ENCODE results near the gene PLEKHH2. TPM values are rescaled to one million over a fixed set of nuclear protein-coding genes. Genes with fewer than 3 reads are reported as not detected.
"Not testable (repeated sequence)": the region's sequence is repeated elsewhere in the genome, so short reads cannot be mapped to it uniquely, and the experiment has no call there.

The PLEKHH2 gene
- total RNA-seq, 1 experiment from 2014 or later: 0.72 TPM

DNA sequence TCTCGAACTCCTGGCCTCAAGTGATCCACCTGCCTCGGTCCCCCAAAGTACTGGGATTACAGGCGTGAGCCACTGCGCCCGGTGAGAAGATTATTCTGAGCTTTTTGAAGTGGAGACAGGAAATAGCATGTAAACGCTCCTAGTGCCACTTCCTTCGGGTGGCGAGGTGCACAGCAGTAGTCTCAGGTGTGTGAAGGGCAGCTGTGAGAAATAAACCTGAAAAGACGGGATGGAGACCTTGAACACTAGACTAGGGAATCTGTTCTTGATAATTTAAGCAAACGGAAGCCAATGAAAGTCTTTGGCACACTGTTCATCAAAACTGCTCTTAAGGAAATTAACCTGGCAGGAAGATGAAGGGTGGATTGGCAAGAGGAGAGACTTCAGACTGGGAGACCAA is 439 bp upstream of the PLEKHH2 start:
- no peak for DNase-seq (ENCODE audit: low read depth)

DNA sequence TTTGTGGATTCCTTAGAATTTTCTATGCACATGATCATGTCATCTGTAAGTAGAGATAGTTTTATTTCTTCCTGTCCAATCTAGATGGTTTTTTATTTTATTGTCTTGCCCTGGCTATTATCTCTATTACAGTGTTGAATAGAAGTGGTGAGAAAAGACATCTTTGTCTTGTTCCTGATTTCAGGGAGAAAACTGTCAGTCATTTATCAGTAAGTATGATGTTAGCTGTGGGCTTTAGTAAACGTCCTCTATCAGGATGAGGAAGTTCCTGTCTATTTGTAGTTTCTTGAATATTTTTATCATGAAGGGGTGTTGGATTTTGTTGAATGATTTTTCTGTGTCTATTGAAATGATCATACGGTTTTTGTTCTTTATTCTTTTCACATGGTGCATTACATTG is 5.3 kb downstream of the PLEKHH2 start:
- no peak for DNase-seq (ENCODE audit: low read depth)

DNA sequence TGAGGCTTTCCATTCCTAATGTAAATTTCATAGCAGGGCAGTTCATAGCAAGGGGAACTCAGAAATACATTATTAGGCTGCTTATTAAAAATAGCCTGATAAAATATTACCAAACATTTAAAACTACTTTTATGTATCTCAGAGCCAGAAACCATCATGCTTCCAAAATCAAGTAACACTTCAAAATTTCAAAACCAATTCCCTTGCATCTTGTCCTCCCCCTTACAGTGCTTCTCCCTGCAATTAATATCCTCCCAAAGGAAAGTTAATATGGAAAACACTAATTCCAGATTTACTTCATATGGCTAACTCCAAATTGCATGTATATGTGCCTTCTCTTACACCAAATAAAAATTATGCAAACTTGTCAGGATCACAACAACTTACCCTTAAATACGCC is 6.6 kb downstream of the PLEKHH2 start:
- DNase-seq (ENCODE audit: low read depth): no peak

DNA sequence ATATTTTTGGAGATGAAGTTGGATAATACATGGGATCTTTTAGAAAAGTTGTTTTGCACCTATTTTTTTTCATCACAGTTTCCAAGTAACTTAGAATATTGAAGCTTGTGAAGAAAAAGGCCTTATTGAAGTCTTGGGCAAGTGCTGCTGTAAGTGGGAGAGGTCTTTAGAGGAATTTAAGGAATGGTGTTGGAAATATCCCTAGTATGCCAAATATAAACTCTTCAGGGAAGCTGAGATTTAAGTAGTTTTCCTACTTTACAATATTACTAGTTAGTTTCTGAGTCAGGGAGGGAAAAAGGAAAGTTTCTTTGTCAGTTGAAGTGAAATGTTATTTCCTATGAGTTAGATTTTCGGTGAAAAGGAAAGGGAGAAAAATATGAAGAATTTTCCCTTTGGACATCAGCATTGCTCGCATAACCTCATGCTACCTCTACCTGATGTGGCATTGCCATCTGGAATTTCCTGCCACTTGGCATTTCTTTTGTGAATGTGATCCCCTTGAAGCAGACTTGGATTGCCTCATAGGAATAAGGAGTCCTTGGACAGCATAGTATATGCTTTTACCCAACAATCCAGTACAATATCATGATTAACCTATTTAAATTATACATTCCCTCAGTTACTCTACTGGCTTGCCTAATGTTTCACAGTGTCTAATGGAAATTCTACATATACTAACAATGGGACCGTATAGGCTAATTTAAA is 12.1 kb downstream of the PLEKHH2 start:
- no peak for DNase-seq (ENCODE audit: low read depth)

DNA sequence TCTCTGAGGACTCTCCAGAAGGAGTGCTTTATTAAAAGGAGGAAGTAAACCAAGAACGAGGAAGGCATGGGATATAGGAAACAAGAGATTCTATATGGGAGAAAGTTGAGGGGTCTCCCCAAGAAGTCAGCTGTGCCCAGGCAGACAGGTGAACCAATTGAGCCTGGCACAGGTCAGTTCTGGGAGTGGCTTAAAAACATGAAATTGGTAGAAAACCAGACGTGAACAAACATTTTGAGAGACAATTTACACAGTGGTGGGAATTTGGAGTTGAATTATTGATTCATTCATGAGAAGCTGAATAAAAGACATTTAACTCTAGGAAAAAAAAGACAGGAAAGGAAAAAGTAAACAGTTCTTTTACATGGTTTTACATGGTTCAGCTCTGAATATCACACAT is 16.4 kb downstream of the PLEKHH2 start:
- no peak for DNase-seq (ENCODE audit: low read depth)

DNA sequence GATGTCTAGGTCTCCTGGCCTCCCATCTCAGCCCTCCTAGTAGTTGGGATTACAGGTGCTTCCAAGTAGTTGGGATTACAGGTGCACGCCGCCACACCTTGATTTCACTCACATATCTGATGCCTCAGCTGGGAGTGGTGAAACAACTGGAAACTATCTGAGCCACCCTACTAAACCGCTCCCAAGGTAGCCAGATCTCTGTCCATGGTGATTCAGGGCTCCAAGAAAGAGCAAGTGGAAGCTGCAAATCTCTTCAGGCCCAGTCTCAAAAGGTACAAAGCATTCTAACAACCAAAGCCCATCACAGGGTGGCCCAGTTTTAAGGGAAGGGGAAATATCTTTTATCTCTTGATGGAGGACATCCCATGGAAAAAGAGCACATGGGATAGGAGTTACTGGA is 20.2 kb downstream of the PLEKHH2 start:
- no peak for DNase-seq (ENCODE audit: low read depth)

DNA sequence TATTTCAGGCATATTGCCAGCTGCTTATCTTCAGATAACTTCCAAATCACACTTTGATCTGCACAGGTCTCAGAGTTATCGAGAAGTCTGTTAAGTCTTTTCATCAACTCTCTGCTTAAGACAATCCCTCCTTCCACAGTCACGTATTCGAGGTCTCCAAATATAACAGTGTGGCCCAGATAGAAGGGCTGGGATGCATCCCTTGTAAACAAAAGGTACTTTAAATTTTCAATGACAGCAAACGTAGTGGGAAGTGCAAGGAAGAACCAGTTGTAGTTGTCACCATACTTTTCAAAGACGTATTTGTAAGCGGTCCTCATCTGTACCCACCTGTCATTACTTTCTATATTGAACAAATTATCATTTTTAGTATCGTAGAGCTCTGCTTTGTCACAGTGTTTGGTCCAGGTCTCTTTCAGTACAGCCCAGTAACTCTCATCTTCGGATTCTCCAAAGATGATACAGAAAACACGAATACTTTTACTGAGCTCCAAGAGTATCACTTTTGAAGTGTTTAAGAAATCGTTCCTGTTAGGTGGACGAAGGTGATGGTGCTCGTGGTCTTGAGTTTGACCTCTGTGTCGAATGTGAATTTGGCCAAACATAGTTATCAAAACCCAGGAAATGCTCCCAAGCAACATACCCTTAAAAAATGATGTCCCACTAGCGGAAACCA is 38.7 kb downstream of the PLEKHH2 start:
- peak; percentile 3 for DNase-seq (ENCODE audit: low read depth)

DNA sequence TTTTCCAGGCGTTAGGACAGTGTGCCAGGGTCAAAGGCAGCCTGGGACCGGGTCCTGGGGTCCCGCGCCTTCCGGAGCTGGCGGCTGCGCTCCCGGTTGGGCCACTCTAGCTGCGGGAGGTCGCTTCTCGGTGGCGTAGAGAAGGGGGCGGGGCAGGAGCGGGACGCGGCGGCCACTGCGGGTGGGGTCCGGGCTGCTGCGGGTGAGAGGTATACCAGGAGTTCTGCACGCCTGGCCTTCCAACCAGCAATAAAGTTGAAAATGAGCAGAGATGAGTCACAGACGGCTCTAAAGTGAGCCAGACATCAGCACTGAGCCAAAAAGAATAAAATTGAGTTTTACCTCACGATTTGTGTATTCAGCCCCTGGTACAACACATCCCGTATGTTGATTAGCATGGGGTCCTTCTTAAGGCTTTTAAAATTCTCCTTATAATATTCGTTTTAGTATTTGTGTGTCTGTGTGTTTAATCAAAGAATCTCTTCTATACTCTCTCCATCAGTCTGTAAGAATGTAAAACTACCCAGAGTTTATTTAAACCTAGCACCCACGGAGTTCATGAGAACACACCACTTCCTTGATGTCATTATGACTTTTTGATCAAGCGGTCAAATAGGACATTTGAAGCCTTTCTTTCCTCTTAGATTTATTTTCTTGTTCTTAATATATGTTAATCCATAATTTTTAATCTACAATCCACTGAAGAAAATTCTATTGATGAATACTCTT is 39.4 kb downstream of the PLEKHH2 start, which contains the start of gene C1GALT1C1L:
Gene C1GALT1C1L, minus strand, starts transcription at position 108 of the 729 bp plus-strand sequence. Its CDS starts 107 bp downstream, at position 1.
- DNase-seq (ENCODE audit: low read depth): peak; percentile 71

DNA sequence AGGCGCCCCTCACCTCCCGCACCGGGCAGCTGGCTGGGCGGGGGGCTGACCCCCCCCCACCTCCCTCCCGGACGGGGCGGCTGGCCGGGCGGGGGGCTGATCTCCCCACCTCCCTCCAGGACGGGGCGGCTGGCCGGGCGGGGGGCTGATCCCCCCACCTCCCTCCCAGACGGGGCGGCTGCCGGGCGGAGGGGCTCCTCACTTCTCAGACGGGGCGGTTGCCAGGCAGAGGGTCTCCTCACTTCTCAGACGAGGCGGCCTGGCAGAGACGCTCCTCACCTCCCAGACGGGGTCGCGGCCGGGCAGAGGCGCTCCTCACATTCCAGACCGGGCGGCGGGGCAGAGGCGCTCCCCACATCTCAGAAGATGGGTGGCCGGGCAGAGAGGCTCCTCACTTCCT is 40.7 kb downstream of the PLEKHH2 start:
- DNase-seq (ENCODE audit: low read depth): not testable (repeated sequence)

DNA sequence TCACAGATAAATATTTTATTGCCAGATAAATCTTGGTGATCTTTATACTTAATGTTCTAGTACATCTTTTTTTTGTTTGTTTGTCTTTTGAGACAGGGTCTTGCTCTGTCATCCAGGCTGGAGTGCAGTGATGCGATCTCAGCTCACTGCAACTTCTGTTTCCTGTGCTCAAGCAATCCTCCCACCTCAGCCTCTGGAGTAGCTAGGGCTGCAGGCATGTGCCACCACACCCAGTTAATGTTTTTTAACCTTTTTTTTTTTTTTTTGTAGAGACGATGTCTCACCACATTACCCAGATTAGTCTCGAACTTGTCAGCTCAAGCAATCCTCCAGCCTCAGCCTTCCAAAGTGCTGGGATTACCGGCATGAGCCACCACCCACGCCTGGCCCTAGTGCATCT is 48.3 kb downstream of the PLEKHH2 start:
- no peak for DNase-seq (ENCODE audit: low read depth)

DNA sequence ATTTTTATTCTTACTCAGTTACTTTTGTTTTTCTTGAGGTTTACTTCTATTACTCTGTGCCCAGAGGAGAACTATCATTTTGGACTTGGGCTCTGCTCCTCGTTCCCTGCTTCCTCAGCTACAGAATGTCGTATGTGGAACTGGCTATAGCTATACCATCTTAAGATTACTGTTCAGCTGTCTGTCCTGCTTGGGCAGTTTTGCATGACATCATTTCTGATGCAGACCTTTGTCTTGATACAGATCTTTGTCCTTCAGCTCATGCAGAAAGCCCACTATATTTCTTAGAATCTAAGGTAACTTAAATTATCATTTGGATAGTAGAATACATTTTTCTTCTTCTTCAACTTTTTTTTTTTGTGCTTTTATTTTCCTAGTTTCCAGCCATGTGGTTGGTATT is 52.9 kb downstream of the PLEKHH2 start:
- no peak for DNase-seq (ENCODE audit: low read depth)

DNA sequence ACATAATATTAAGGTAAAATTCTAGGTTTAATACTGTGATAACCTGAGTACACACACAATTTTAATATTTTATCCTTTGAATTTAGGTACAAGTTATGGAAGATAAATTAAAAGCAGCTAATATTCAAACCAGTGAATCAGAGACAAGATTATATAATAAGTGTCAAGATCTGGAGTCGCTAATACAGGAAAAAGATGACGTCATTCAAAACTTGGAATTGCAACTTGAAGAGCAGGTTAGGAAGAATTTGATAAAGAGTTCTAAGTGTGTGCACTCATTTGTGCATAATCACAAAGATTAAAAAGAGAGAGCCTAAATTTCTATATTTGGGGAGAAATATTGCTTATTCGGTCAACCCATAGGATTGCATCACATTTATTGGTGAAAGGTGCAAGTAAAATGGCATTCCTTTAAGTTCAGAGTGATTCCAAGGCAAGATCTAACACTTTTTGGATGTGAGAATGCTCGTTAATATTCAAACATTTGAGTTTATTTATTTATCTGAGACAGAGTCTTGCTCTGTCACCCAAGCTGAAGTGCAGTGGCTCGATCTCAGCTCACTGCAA is 55.5 kb downstream of the PLEKHH2 start:
- DNase-seq (ENCODE audit: low read depth): no peak

DNA sequence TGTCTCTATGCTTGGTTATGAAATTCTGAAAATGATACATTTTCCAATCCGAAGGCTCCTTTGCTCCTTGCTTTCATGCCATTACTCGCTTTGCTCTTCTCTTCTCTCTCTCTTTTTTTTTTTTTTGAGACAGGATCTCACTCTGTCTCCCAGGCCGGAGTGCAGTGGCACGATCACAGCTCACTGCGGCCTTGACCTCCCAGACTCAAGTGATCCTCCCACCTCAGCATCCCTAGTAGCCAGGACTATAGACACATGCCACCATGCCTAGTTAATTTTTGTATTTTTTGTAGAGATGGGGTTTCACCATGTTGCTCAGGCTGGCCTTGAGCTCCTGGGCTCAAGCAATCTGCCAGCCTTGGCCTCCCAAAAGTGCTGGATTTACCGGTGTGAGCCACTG is 61.1 kb downstream of the PLEKHH2 start:
- not testable (repeated sequence) for DNase-seq (ENCODE audit: low read depth)

DNA sequence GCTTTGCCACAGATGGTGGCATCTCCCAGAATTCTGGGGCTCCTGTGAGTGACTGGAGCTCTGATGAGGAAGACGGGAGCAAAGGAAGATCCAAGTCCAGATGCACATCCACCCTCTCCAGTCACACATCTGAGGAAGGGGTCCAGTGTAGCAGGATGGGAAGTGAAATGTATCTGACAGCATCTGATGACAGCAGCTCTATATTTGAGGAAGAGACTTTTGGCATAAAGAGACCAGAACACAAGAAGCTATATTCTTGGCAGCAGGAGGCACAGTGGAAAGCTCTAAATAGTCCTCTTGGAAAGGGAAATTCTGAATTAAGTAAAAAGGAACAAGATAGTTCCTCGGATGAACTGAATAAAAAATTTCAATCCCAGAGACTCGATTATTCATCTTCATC is 62.7 kb downstream of the PLEKHH2 start:
- no peak for DNase-seq (ENCODE audit: low read depth)

DNA sequence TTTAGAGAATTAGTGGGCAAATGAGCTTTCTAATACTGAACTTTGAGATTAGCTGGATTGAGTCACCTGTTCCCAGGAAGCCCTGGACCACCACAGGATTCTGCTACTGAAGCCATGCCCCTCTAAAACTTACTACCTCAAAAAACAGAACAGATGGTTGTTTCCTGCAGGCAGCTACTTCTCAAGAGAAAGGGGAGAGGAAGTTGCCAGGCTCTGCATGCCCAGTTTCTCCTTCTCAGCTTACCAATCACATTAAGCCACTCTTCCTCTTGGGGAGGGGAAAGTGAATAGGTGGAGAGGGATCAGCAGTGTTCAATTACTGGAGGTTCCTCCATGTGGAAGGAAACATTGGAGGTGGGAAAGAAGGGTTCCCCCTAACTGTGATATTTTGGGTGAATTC is 64.1 kb downstream of the PLEKHH2 start:
- no peak for DNase-seq (ENCODE audit: low read depth)

DNA sequence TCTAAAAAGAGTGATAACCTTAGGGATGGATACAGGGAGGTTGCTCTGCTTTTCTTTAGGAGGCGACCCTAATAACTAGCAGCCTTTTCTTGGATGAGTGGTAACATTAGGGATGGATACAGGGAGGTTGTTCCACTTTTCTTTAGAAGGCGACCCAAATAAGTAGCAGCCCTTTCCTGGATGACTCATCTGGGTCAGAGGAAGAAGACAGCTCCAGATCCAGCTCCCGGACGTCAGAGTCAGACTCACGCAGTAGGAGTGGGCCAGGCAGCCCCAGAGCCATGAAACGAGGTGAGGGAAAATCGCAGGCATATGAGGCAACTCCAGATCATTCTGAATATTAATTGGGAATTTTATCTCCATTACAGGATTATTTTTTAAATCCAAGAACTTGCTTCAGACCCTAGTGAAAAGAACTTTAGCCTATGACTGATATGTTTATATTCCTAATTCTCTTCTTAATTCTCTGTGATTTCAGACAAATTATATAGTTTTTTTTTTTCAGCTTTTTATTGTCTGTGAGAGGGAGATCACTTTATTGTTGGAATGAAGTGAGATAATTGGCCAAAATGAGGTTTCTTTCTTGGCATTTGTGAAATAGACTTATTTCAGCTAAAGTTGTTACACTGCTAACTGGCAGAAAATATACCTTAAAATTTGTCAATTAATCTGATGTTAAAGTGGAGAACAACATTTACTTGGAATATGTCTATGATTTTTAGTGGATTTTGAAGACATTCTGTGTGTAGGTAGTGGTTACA is 70.4 kb downstream of the PLEKHH2 start:
- DNase-seq (ENCODE audit: low read depth): peak; percentile 75

DNA sequence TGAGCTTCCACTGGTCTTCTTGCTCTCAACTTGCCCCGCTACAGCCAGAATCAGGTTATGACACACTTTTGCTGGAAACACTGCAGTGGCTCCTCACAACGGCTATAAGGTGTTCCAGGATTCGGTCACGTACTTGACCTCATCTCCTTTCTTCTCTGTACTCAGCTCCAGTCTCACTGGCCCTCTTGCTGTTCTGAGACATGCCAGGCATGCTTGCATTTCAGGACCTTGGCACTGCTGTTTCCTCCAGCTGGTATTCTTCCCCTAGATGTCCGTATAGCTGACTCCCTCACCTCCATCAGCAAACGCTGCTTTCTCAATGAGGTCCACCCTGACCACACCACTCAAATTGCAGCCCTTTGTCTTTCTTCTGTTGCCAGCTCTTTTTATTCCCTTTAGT is 71.1 kb downstream of the PLEKHH2 start:
- no peak for DNase-seq (ENCODE audit: low read depth)

DNA sequence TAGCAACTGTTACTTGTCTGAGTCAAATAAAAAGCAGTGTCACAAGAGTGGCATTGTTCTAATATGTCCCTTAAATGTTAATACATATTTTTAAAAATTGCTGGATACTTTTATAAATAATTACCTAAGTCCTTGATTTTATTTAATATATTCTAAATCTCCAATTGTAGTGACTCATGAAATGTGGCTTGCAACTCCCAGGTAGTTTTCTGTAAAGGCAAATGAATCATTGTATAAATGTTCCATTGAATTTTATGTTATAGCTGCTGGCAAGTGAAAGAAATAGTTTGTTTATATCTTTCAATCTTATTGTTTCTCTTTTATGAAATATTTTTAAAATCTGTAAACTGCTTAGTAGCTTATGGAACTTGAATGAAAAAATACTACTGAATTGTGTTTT is 71.8 kb downstream of the PLEKHH2 start:
- DNase-seq (ENCODE audit: low read depth): no peak

DNA sequence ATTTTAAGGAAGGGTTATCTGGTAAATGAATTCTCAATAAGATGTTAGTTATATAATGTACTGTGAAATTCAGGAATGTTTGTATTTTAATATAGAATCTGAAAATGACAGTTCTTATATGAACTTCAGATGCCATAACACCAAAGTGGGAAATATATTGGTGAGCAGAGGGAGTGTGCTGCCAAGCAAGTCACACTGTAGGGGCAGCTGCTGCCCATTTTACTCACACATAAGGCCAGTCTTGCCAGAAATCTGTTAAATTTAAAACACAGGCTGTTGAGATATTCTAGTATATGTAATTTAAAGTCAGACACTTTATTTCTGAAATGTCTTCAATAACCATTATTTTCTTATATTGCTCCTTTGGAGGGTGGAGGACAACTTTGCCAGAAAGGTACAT is 73.8 kb downstream of the PLEKHH2 start:
- DNase-seq (ENCODE audit: low read depth): no peak

DNA sequence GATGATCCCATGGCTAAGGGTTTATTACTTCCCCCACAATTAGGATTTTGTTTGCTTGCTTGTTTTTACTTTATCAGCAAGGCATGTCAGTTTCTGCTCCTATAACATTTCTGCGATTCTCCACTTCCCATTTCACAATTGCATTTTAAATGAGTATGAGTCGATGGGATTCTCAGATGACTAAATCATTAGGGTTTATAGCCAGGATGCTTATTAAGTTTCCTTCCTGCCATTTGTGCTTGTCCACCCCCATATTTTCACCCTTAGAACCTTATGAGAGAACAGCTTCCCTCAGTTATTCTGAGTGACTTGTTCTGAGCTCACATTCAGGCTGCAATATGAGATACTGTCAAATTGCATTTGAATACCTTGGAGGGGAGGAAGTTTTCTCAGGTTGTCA is 77.1 kb downstream of the PLEKHH2 start:
- DNase-seq (ENCODE audit: low read depth): no peak

DNA sequence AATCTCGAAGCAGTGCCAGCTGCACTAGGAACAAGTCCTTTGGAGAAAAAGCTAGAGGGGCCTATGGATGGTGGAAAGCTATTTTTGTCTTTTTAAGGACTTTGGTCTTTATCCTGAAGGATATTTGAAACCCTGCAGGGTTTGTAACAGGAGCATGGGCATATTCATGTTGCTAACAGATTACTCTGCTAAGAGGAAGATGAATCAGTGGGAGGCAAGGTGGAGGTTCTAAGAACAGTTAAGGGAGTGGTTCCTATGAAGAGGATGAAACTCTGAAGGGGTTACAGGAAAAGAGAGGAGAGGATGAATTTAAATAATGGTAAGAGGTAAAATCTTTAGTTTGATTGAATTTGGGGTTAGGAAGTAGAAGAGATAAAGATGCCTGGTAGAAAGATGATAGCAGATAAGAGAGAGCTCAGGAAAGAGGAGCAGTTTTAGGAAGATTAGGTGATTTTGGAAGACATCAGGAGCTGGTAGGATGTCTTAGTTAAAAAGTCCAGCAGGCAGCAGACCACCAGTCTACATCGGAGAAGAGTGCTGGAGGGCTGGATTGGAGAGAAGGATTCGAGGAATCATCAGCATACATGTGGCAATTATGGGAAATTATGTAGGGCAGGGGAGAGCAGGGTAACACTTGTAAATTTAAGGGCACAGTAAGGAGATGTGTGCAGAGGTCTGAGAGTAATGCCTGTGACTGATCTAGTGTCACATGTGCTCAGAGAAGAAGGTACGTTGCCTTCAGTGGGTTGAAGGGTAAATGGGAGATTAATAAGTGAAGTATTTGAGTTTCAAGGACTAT is 78.4 kb downstream of the PLEKHH2 start:
- no peak for DNase-seq (ENCODE audit: low read depth)
